Neural cell (in vitro differentiated cells): ENCODE data around the gene HAND1. TPM values are rescaled to one million over a fixed set of nuclear protein-coding genes. Genes with fewer than 3 reads are reported as not detected.

Experiments
- H2AFZ ChIP-seq: fragments of 200-600, 300-800 bp; sonication (generic), shearing (Covaris generic); 2 replicates; pipeline ENCODE4 v1.6.0; 2014; ENCODE audit warnings: low read depth, mild to moderate bottlenecking, antibody characterized with exemption, low read length, moderate library complexity
- H3F3A ChIP-seq: fragments of 200-600 bp; shearing (Covaris generic); 2 replicates; pipeline ENCODE4 v1.6.1; 2016; ENCODE audit warnings: mild to moderate bottlenecking, moderate library complexity, mixed read lengths, antibody characterized with exemption, low read length; ENCODE audit not compliant: insufficient read depth, poor library complexity, severe bottlenecking
- H3K27ac ChIP-seq: fragments of 200-600, 300-800 bp; sonication (generic), shearing (Covaris generic); 2 replicates; pipeline ENCODE4 v1.5.1; 2014; ENCODE audit warnings: mild to moderate bottlenecking, low read length, moderate library complexity
- H3K27me3 ChIP-seq: fragments of 300-800, 200-600 bp; sonication (generic), shearing (Covaris generic); 2 replicates; pipeline ENCODE4 v1.6.0; 2014; ENCODE audit warnings: mild to moderate bottlenecking, low read depth, low read length, moderate library complexity; ENCODE audit not compliant: insufficient read depth
- H3K36me3 ChIP-seq: fragments of 300-800, 200-600 bp; sonication (generic), shearing (Covaris generic); 2 replicates; pipeline ENCODE4 v1.5.1; 2014; ENCODE audit warnings: mild to moderate bottlenecking, antibody characterized with exemption, low read length, moderate library complexity; ENCODE audit not compliant: insufficient read depth
- H3K4me2 ChIP-seq: fragments of 300-800, 200-600 bp; sonication (generic), shearing (Covaris generic); 2 replicates; pipeline ENCODE4 v1.6.0; 2014; ENCODE audit warnings: mild to moderate bottlenecking, low read length
- H3K4me3 ChIP-seq: fragments of 300-800, 200-600 bp; sonication (generic), shearing (Covaris generic); 2 replicates; pipeline ENCODE4 v1.5.1; 2014; ENCODE audit warnings: mild to moderate bottlenecking, low read length, moderate library complexity
- H3K79me2 ChIP-seq: fragments of 200-600 bp; shearing (Covaris generic); replicated peaks from 2 replicates; pipeline ENCODE4 v1.6.0; 2014; ENCODE audit warnings: mild to moderate bottlenecking, low read length, moderate library complexity; ENCODE audit not compliant: insufficient read depth
- H3K9ac ChIP-seq: fragments of 300-800, 200-600 bp; sonication (generic), shearing (Covaris generic); 2 replicates; pipeline ENCODE4 v1.6.1; 2016; ENCODE audit warnings: mild to moderate bottlenecking, low read length, mixed read lengths
- H3K9me2 ChIP-seq: fragments of 200-600 bp; shearing (Covaris generic); 2 replicates; pipeline ENCODE4 v1.6.1; 2016; ENCODE audit warnings: mild to moderate bottlenecking, low read length, mixed read lengths; ENCODE audit not compliant: insufficient read depth
- H3K9me3 ChIP-seq: fragments of 200-600, 300-800 bp; sonication (generic), shearing (Covaris generic); 2 replicates; pipeline ENCODE4 v1.6.1; 2016; ENCODE audit warnings: mild to moderate bottlenecking, mixed run types, low read length, moderate library complexity, mixed read lengths
- H4K20me1 ChIP-seq: fragments of 200-600 bp; shearing (Covaris generic); 2 replicates; pipeline ENCODE4 v1.6.1; 2016; ENCODE audit warnings: mild to moderate bottlenecking, mixed run types; ENCODE audit not compliant: insufficient read depth
- EP300 ChIP-seq: fragments of 450-650 bp; conservative IDR thresholded peaks from 2 replicates; pipeline ENCODE4 v1.6.1; 2014; ENCODE audit warnings: antibody characterized with exemption, mild to moderate bottlenecking, moderate library complexity; ENCODE audit not compliant: poor library complexity, severe bottlenecking
- EZH2 ChIP-seq: fragments of 200-600, 300-800 bp; shearing (Covaris generic), sonication (generic); IDR thresholded peaks from 2 replicates; pipeline ENCODE4 v1.6.1; 2014; ENCODE audit warnings: antibody characterized with exemption, low read length, borderline replicate concordance, mild to moderate bottlenecking; ENCODE audit not compliant: insufficient read depth, poor library complexity, severe bottlenecking
- MXI1 ChIP-seq: fragments of 450-650 bp; conservative IDR thresholded peaks from 2 replicates; pipeline ENCODE4 v1.6.1; 2014; ENCODE audit warnings: antibody characterized with exemption, mild to moderate bottlenecking; ENCODE audit not compliant: poor library complexity, severe bottlenecking
- RAD21 ChIP-seq: fragments of 450-650 bp; conservative IDR thresholded peaks from 2 replicates; pipeline ENCODE4 v1.6.1; 2014; ENCODE audit warnings: antibody characterized with exemption, mild to moderate bottlenecking, moderate library complexity
- REST ChIP-seq: IDR thresholded peaks from 2 replicates; pipeline ENCODE4 v1.6.1; 2012; ENCODE audit warnings: borderline replicate concordance
- SMC3 ChIP-seq: fragments of 450-650 bp; conservative IDR thresholded peaks from 2 replicates; pipeline ENCODE4 v1.6.1; 2014; ENCODE audit warnings: antibody characterized with exemption, mild to moderate bottlenecking, moderate library complexity; ENCODE audit not compliant: poor library complexity
- polyA plus RNA-seq: library from polyadenylated mRNA; depleted of rRNA; stranded (reverse); fragments of >200 nt; gene quantifications from 2 replicates; pipeline ENCODE4 v1.2.3, GENCODE V29; 2014

HAND1 gene
- polyA plus RNA-seq, 1 donor from 2014 or later, result not detected

DNA sequence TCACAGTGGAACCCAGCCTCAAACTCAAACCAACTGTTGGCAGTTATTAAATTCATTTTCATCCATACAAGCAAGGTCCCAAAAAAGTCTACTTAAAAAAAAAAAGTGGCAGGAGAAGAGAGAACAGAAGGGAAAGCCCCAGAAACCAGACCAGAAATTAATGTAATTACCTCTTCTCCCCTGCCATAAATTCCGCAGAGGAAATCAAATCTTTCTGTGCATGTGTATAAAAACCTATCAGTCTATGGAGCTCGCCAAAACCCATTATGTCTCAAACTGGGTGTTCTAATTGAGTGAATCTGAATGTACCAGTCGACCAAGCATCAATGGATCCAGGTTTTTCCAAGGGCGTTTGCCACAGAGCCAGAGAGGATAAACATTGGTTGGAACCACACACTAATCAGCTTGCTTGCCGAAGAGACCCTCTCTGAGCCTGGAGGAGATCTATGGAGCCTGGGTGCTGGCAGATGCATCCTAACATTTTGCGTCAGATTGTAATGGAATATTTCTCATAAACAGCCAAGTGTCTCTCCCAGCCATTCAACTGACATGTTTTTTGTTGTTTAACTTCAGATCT is 7.9 kb upstream of the HAND1 start:
- H3K36me3 ChIP-seq, result no peaks in the 10 kb centered on the region
- no peak overlapping the region for H3K27ac ChIP-seq
- no peak overlapping the region for H2AFZ ChIP-seq
- H3K4me3 ChIP-seq, result no peak overlapping the region
- TF ChIP-seq EZH2 (no peak), RAD21 (no peak), MXI1 (no peak), REST (no peak), EP300 (no peak)
- no peaks in the 10 kb centered on the region for H3F3A ChIP-seq
- peaks cover 92% of the 10 kb centered on the region for H3K27me3 ChIP-seq
- no peaks in the 10 kb centered on the region for H3K9me2 ChIP-seq
- no peak overlapping the region for H3K4me2 ChIP-seq
- H3K9ac ChIP-seq, result no peak overlapping the region
- H3K79me2 ChIP-seq, result no peaks in the 10 kb centered on the region
- no peaks in the 10 kb centered on the region for H3K9me3 ChIP-seq
- no peaks in the 10 kb centered on the region for H4K20me1 ChIP-seq

- TF ChIP-seq EP300 (no peak), REST (no peak), SMC3 (no peak)
- no peak overlapping the region for H2AFZ ChIP-seq
- H3K9ac ChIP-seq, result no peak overlapping the region
- H3K79me2 ChIP-seq, result no peaks in the 10 kb centered on the region
- no peak overlapping the region for H3K4me3 ChIP-seq
- H4K20me1 ChIP-seq, result no peaks in the 10 kb centered on the region
- no peaks in the 10 kb centered on the region for H3K36me3 ChIP-seq
- no peak overlapping the region for H3K4me2 ChIP-seq
- H3K27me3 ChIP-seq, result peaks cover 97% of the 10 kb centered on the region
- H3F3A ChIP-seq, result no peaks in the 10 kb centered on the region
- H3K9me3 ChIP-seq, result no peaks in the 10 kb centered on the region
- H3K27ac ChIP-seq, result no peak overlapping the region
- no peaks in the 10 kb centered on the region for H3K9me2 ChIP-seq
Measured at GRCh38 chr5:154485096-154485491, 7.1 kb upstream of the HAND1 start.
